Astrocyte of the cerebellum (primary cell): ENCODE data around the gene SPACA7.

Source experiments
- DNase-seq: peaks from one replicate; pipeline ENCODE4 v3.0.0-alpha.2; 2011; ENCODE audit warnings: low read depth
- H3K4me3 ChIP-seq: 2 replicates; pipeline ENCODE4 v1.5.1; 2011; ENCODE audit warnings: mild to moderate bottlenecking, low read depth, low read length, moderate library complexity
- in situ Hi-C: cut with HindIII; loops from 2 replicates; pipeline ENCODE4 v1.10.0; 2017; ENCODE audit warnings: low sequenced_read_pairs
- TF ChIP-seq, protein P1 (sequence below): IDR thresholded peaks from 2 replicates; pipeline ENCODE4 v1.5.1; 2012; ENCODE audit warnings: low read length, low read depth, moderate library complexity, mild to moderate bottlenecking; ENCODE audit errors: missing control alignments

The SPACA7 gene

DNA sequence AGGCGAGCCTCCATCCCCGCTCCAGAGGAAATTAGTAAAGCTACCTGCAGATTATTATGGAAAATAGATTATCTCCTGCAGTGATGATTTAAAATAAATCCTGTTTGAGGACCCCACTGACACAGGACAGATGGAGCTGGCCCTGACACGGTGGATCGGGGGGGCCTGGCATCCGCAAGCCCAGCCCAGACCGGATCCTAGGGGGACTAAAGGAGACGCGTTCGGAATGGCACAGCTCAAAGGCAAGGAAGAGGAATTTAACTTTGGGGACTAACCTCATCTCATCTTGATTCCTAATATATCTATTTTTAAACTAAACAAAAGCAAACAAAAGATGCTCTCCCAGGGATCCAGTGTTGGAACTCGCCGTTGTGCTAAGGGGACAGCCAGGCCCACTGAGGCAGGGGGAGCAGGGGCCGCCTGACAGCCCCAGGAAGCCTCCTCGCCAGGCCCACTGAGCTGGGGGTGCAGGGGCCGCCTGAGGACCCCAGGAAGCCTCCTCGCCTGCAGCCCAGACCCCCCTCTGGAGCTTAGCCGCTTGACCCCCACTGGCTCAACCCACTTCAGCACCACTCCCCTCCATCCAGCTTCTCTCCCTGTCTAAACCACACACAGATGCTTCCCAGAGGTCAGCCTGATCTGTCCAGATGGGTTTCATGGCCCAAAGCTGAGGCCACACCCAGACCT, 78.6 kb downstream of the SPACA7 start:
- in situ Hi-C loops, result no loop called here
- TF ChIP-seq, protein P1, sequence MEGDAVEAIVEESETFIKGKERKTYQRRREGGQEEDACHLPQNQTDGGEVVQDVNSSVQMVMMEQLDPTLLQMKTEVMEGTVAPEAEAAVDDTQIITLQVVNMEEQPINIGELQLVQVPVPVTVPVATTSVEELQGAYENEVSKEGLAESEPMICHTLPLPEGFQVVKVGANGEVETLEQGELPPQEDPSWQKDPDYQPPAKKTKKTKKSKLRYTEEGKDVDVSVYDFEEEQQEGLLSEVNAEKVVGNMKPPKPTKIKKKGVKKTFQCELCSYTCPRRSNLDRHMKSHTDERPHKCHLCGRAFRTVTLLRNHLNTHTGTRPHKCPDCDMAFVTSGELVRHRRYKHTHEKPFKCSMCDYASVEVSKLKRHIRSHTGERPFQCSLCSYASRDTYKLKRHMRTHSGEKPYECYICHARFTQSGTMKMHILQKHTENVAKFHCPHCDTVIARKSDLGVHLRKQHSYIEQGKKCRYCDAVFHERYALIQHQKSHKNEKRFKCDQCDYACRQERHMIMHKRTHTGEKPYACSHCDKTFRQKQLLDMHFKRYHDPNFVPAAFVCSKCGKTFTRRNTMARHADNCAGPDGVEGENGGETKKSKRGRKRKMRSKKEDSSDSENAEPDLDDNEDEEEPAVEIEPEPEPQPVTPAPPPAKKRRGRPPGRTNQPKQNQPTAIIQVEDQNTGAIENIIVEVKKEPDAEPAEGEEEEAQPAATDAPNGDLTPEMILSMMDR, result no peak
- no peak overlapping the region for H3K4me3 ChIP-seq
- DNase-seq, result no peak

DNA sequence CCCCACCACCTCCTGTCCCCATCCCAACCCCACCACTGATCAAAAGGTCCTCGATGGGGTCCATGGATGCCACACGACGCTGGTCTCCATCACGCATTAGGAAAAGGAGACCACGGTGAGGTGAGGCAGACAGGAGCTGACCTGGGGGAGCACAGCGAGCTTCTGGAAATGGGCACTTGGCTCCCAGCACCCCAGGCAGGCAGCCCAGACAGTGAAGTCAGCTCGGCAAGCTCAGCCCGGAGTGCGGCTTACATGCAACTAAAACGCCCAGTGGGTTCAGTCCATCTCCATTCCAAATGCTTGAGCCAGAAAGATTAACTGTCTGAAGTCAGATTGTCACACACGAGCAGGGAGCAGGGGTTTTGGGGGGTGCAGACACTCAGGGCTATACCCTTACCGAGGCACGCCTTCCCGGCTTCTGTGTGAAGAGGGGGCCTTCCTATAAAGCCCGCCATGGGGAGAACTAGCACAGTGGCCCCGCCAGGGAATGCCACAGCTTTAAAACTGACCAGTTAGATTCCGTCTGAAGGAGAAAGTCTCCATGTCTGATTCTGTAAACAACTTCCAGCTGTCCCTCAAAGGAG, 79.4 kb downstream of the SPACA7 start:
- no peak for DNase-seq
- no peak overlapping the region for H3K4me3 ChIP-seq
- in situ Hi-C loops, result no loop called here
- TF ChIP-seq, protein P1, result no peak

DNA sequence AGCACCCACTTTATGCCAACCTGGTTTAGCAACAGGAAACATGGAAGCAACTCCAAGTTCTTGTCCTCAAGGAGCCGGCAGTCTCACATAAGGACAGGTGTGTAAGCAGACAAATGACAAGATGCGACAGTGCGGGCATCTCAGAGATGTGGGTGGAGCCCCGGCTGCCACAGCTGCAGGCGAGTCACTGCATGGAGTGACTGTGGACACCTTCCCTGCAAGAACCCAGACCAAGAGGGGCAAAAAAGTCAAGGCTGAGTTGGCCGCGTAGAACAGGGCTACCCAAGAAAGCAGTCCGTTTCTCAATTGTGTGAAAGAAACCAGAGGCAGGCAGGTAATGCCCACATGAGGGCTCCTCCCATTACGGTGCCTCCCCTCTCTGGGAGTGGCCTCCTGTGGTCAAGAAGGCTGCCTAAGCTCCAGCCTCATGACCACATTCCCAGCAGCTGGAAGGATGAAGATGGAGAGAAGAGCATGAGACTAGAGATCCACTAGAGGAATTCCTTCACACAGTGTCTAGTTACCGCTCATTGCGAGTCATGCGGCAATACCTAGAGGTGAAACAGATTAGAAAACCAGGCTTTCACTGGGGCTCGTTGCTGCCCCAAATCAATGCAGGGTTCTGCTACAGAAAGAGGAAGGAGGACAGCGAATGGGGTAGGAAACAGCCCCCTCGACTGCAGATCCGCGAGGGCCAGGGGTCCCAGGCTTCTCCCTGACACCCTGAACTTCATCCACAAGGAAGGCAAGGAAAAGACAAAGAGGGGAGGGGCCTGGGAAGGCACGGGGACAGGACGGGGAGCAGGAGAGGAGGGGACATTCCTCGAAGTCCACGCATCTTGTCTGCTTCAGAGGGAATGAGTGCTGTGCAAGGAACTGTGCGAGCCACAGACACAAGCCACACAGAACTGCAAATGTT, 80.2 kb downstream of the SPACA7 start:
- TF ChIP-seq, protein P1, result no peak
- no peak for DNase-seq
- no peak overlapping the region for H3K4me3 ChIP-seq
- in situ Hi-C loops, result no loop called here

DNA sequence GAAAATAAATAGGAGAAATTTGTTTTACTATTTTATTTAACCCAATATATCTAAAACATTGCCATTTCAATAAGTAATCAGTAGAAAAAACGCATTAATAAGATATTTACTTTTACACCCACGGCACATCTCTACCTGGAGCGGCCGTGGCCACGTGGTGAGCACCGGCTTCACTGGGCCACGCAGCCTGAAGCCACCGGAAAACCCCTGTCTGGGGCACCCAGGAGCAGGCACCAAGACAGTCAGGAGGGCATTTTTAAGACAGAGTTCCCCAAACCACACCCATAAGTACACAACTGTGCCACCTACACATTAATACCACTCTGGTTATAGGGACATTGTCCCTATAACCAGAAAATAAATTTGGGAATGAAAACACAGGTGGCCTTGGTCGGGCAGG, 80.9 kb downstream of the SPACA7 start:
- in situ Hi-C loops, result no loop called here
- no peak for DNase-seq
- TF ChIP-seq, protein P1, result no peak
- no peak overlapping the region for H3K4me3 ChIP-seq

DNA sequence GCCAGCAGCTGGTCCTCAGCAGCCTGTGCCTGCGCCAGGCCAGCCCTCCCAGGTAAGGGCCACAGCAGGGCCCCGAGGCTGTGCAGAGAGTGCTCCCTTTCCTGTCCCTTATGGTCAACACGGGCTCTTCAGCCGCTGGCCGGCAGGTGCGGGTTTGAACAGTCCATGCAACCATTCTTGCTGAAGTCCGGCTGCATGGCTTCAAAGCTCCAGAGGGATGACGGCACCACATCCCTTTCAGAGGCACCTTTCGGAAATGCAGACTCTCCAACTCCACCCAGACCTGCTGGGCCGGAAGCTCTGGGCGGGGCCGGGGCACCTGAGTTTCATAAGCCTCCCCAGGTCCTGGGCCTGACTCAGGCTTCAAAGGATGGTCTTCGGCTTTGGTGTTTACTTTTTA, 81.3 kb downstream of the SPACA7 start:
- DNase-seq, result no peak
- TF ChIP-seq, protein P1, result no peak
- no peak overlapping the region for H3K4me3 ChIP-seq
- in situ Hi-C loops, result no loop called here

DNA sequence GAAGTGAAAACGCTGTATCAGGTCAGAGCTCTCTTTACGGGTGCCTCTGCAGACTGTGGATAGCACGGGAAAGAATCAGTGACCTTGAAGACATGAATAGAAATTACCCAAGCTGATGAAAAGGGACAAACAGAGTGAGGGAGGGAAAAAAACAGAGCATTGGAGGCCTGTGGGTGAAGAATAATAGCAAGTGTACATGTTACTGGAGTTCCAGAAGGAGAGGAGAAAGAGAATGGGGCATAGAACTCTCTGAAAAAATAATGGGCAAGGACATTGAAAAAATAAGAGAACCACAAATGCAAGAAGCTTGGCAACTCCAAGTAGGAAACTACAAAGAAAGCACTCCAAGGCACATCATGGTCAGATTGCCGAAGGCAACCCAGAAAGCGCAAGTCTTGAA, 86.3 kb downstream of the SPACA7 start:
- no peak overlapping the region for H3K4me3 ChIP-seq
- in situ Hi-C loops, result no loop called here
- DNase-seq, result no peak
- TF ChIP-seq, protein P1, result no peak
